DND-41 (cell line): ENCODE results near the gene PCDHGA1.

ENCODE experiments used
- ATAC-seq: fragments of 200-7000 bp; cut with Tn5 transposase; 3 replicates; pipeline ENCODE4 v1.9.1; 2021; ENCODE audit warnings: low read depth; ENCODE audit not compliant: insufficient read depth
- DNase-seq: peaks from one replicate; pipeline ENCODE4 v3.0.0-alpha.2; 2020
- H2AFZ ChIP-seq: 2 replicates; pipeline ENCODE4 v1.6.0; 2012; ENCODE audit warnings: low read depth, low read length
- H3K27ac ChIP-seq: 2 replicates; pipeline ENCODE4 v1.5.1; 2012; ENCODE audit warnings: low read length, inconsistent platforms
- H3K27me3 ChIP-seq: fragments of 200-600 bp; sonication (generic); 2 replicates; pipeline ENCODE4 v1.6.0; 2012; ENCODE audit warnings: low read length, mild to moderate bottlenecking, inconsistent platforms; ENCODE audit not compliant: insufficient read depth, poor library complexity
- H3K36me3 ChIP-seq: 2 replicates; pipeline ENCODE4 v1.5.1; 2012; ENCODE audit warnings: low read length, inconsistent platforms; ENCODE audit not compliant: insufficient read depth
- H3K4me1 ChIP-seq: 2 replicates; pipeline ENCODE4 v1.5.1; 2012; ENCODE audit warnings: mild to moderate bottlenecking, low read length; ENCODE audit not compliant: insufficient read depth
- H3K4me2 ChIP-seq: 2 replicates; pipeline ENCODE4 v1.6.0; 2012; ENCODE audit warnings: mild to moderate bottlenecking, moderate library complexity, low read length, inconsistent platforms; ENCODE audit not compliant: insufficient read depth
- H3K4me3 ChIP-seq, 2 experiments: fragments of 200-600 bp in 1 of 2; shearing (Covaris generic) in 1 of 2; 2 replicates each; pipeline ENCODE4 v1.5.1; 2012 to 2016; ENCODE audit warnings: inconsistent platforms in 2 of 2, low read length in 2 of 2, mild to moderate bottlenecking in 2 of 2, low read depth in 1 of 2, moderate library complexity in 1 of 2
- H3K79me2 ChIP-seq: 2 replicates; pipeline ENCODE4 v1.6.0; 2012; ENCODE audit warnings: low read length, inconsistent platforms; ENCODE audit not compliant: insufficient read depth
- H3K9ac ChIP-seq: 2 replicates; pipeline ENCODE4 v1.6.0; 2012; ENCODE audit warnings: low read depth, mild to moderate bottlenecking, inconsistent platforms, low read length, moderate library complexity
- H3K9me3 ChIP-seq: 2 replicates; pipeline ENCODE4 v1.5.1; 2012; ENCODE audit warnings: low read length, moderate library complexity, mild to moderate bottlenecking, inconsistent platforms; ENCODE audit not compliant: insufficient read depth, severe bottlenecking
- H4K20me1 ChIP-seq: 2 replicates; pipeline ENCODE4 v1.6.0; 2012; ENCODE audit warnings: low read length; ENCODE audit not compliant: insufficient read depth
- EZH2 ChIP-seq: IDR thresholded peaks from 3 replicates; pipeline ENCODE4 v1.6.1; 2012; ENCODE audit warnings: borderline replicate concordance, low read depth, mild to moderate bottlenecking, moderate library complexity, low read length, inconsistent platforms; ENCODE audit not compliant: severe bottlenecking
- TF ChIP-seq, protein P1 (sequence below): IDR thresholded peaks from 2 replicates; pipeline ENCODE4 v1.5.1; 2012; ENCODE audit warnings: borderline replicate concordance, low read length, moderate library complexity, mild to moderate bottlenecking; ENCODE audit not compliant: poor library complexity, severe bottlenecking; ENCODE audit errors: extremely low read depth

PCDHGA1 gene

DNA sequence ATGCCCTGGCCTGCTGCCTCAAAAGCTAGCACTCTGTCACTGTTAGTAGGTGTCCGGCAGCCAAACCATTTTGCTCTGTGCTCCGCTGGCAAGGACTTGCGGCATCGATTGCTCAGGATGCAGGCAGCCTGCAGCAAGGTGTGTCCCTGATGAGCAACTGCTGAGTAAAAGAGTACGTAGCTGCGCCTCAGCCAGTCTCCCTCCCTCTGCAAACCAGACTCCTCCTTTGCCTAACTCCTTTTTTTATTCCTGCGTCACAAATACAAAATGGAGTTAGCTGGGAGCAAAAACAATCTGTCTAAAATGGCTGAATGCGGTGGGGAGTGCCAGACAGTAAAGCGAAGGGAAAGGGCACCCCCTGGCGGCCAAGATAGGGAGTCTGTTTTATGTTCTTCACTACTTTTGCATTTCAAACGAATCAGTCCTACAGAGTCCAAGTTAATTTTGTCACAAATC lies 227.4 kb downstream of the PCDHGA1 start:
- H3K36me3 ChIP-seq = peaks cover 80% of the 10 kb centered on the region
- no peaks in the 10 kb centered on the region for H3K9me3 ChIP-seq
- no peaks in the 10 kb centered on the region for H3K4me1 ChIP-seq
- no peak overlapping the region for H3K4me3 ChIP-seq
- no peaks in the 10 kb centered on the region for H3K27me3 ChIP-seq
- ATAC-seq = peak; percentile 90
- peak; percentile 75 for DNase-seq
- H3K4me2 ChIP-seq = no peak overlapping the region
- peak overlapping the region; percentile 66; the same call in 1 of the 2 replicates for H3K27ac ChIP-seq
- H2AFZ ChIP-seq = peak overlapping the region; percentile 52
- H4K20me1 ChIP-seq = no peaks in the 10 kb centered on the region; the same call in 1 of the 2 replicates
- peak overlapping the region; percentile 20; the same call in 1 of the 2 replicates for H3K9ac ChIP-seq
- H3K79me2 ChIP-seq = peaks cover 23% of the 10 kb centered on the region
- TF ChIP-seq, protein P1, sequence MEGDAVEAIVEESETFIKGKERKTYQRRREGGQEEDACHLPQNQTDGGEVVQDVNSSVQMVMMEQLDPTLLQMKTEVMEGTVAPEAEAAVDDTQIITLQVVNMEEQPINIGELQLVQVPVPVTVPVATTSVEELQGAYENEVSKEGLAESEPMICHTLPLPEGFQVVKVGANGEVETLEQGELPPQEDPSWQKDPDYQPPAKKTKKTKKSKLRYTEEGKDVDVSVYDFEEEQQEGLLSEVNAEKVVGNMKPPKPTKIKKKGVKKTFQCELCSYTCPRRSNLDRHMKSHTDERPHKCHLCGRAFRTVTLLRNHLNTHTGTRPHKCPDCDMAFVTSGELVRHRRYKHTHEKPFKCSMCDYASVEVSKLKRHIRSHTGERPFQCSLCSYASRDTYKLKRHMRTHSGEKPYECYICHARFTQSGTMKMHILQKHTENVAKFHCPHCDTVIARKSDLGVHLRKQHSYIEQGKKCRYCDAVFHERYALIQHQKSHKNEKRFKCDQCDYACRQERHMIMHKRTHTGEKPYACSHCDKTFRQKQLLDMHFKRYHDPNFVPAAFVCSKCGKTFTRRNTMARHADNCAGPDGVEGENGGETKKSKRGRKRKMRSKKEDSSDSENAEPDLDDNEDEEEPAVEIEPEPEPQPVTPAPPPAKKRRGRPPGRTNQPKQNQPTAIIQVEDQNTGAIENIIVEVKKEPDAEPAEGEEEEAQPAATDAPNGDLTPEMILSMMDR = peak; percentile 81
- TF ChIP-seq EZH2 = no peak

DNA sequence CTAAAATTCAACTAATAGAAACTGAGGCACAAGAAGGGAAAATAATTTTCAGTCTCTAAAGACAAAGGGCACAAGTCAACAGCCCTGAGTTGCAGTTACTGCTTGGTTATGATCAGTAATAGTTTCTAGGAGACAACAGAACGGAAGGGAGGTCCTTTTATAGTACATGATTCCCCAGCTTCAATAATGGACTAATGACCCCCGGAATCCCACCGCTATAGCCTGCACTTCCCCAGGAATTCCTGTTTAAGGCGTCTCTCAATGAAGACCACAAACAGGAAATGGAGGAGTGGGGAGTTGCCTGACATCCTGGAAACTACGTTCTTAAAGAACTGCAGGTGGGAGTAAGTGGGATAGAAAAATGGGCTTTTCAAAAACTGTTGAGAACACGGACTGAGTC lies 227.8 kb downstream of the PCDHGA1 start:
- no peak overlapping the region for H3K4me2 ChIP-seq
- H3K4me1 ChIP-seq = no peaks in the 10 kb centered on the region
- H2AFZ ChIP-seq = no peak overlapping the region
- H3K27me3 ChIP-seq = no peaks in the 10 kb centered on the region
- peaks cover 18% of the 10 kb centered on the region for H3K79me2 ChIP-seq
- no peak overlapping the region for H3K4me3 ChIP-seq
- H3K9me3 ChIP-seq = no peaks in the 10 kb centered on the region
- no peak overlapping the region for H3K9ac ChIP-seq
- DNase-seq (no peak), ATAC-seq (peak; percentile 33; the same call in 1 of the 3 replicates)
- H3K36me3 ChIP-seq = peaks cover 80% of the 10 kb centered on the region
- no peaks in the 10 kb centered on the region; the same call in 1 of the 2 replicates for H4K20me1 ChIP-seq
- H3K27ac ChIP-seq = no peak overlapping the region
- TF ChIP-seq, protein P1 = no peak
- no peak for TF ChIP-seq EZH2

DNA sequence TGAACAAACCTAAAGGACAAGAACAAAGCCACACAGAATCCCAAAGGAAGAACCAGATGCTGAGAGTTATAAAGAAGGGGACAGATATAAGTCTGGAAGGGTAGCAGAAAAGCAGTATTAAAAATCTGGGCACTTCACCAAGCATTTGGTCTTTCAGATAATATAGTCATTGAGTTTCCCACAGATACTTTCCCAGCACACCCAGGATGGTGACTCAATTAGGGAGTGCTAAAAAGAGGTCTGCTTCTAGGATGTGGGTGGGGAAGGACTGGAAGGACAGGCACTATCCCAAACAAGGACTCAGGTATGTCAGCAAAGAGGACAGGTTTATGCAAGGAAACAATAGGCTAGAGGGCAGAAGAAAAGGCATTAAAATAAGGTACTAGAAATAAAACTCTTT lies 229.1 kb downstream of the PCDHGA1 start:
- no peaks in the 10 kb centered on the region for H3K9me3 ChIP-seq
- H3K79me2 ChIP-seq = peaks cover 11% of the 10 kb centered on the region
- peaks cover 86% of the 10 kb centered on the region for H3K36me3 ChIP-seq
- H2AFZ ChIP-seq = no peak overlapping the region
- no peak overlapping the region for H3K27ac ChIP-seq
- ATAC-seq (no peak), DNase-seq (no peak)
- no peak overlapping the region for H3K4me3 ChIP-seq
- no peaks in the 10 kb centered on the region for H3K4me1 ChIP-seq
- TF ChIP-seq, protein P1 = no peak
- TF ChIP-seq EZH2 = no peak
- no peaks in the 10 kb centered on the region for H3K27me3 ChIP-seq
- H3K9ac ChIP-seq = no peak overlapping the region
- H3K4me2 ChIP-seq = no peak overlapping the region
- H4K20me1 ChIP-seq = no peaks in the 10 kb centered on the region; the same call in 1 of the 2 replicates

DNA sequence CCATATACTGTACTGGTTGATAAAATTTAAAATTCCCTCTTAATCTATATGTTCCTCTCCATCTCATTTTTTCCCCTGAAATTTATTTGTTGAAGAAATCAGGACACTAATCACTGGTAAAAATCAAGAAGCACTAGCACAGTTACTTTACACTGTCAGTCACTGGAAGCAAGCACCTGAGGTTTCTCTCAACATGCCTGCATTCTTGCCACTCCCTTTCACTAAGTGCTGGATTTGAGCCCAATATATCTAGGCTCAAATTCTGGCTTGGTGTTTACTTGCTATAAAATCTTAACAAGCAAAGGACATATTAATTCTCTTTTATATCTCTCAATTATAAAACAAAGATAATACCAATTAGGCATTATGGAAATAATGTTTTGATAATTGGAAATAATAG lies 229.8 kb downstream of the PCDHGA1 start:
- Histone ChIP-seq H3K4me3 (no peak overlapping the region), H3K4me2 (no peak overlapping the region), H3K27me3 (no peaks in the 10 kb centered on the region), H3K9ac (no peak overlapping the region), H2AFZ (no peak overlapping the region), H3K4me1 (no peaks in the 10 kb centered on the region), H3K9me3 (no peaks in the 10 kb centered on the region), H3K36me3 (peaks cover 87% of the 10 kb centered on the region), H3K79me2 (peaks cover 11% of the 10 kb centered on the region), H4K20me1 (no peaks in the 10 kb centered on the region; the same call in 1 of the 2 replicates), H3K27ac (no peak overlapping the region)
- DNase-seq (no peak), ATAC-seq (no peak)
- TF ChIP-seq, protein P1 = no peak
- TF ChIP-seq EZH2 = no peak
